SK-N-SH treated with all-trans-retinoic acid at 6 μM for 48 hours (cell line): ENCODE data around the gene GATM.

Experiments
- ATAC-seq: fragments of 200-7000 bp; cut with Tn5 transposase; 3 replicates; pipeline ENCODE4 v1.9.1; 2020; ENCODE audit warnings: mild to moderate bottlenecking, moderate library complexity
- ARNTL ChIP-seq: fragments of 450-650 bp; formaldehyde crosslinking; IDR thresholded peaks from 2 replicates; pipeline ENCODE4 v1.5.0; 2020; ENCODE audit warnings: low read depth, mild to moderate bottlenecking, moderate library complexity, borderline replicate concordance
- BACH2 ChIP-seq: fragments of 250-450 bp; sonication (Bioruptor Pico); IDR thresholded peaks from 2 replicates; pipeline ENCODE4 v1.9.0; 2021; ENCODE audit warnings: mild to moderate bottlenecking, borderline replicate concordance
- CREB5 ChIP-seq: fragments of 250-450 bp; sonication (Bioruptor Pico); IDR thresholded peaks from 2 replicates; pipeline ENCODE4 v1.5.1; 2020; ENCODE audit warnings: low read depth, mild to moderate bottlenecking, moderate library complexity
- CSDC2 ChIP-seq: fragments of 250-450 bp; sonication (Bioruptor Pico); IDR thresholded peaks from 2 replicates; pipeline ENCODE4 v1.5.0; 2020; ENCODE audit warnings: mild to moderate bottlenecking, moderate library complexity
- ESRRG ChIP-seq: fragments of 250-450 bp; sonication (Bioruptor Pico); IDR thresholded peaks from 2 replicates; pipeline ENCODE4 v1.6.1; 2021; ENCODE audit warnings: mild to moderate bottlenecking
- GLIS3 ChIP-seq: fragments of 250-450 bp; sonication (Bioruptor Pico); IDR thresholded peaks from 2 replicates; pipeline ENCODE4 v1.5.0; 2020; ENCODE audit warnings: mild to moderate bottlenecking, moderate library complexity
- ISL1 ChIP-seq: fragments of 250-450 bp; sonication (Bioruptor Pico); IDR thresholded peaks from 2 replicates; pipeline ENCODE4 v2.1.2; 2022; ENCODE audit warnings: mild to moderate bottlenecking, moderate library complexity
- OSR1 ChIP-seq: fragments of 250-450 bp; sonication (Bioruptor Pico); IDR thresholded peaks from 2 replicates; pipeline ENCODE4 v1.8.0; 2022; ENCODE audit warnings: moderate library complexity, mild to moderate bottlenecking, inconsistent platforms
- PATZ1 ChIP-seq: fragments of 250-450 bp; sonication (Bioruptor Pico); IDR thresholded peaks from 2 replicates; pipeline ENCODE4 v1.8.0; 2020; ENCODE audit warnings: mild to moderate bottlenecking, moderate library complexity, borderline replicate concordance
- POU6F1 ChIP-seq: fragments of 250-450 bp; sonication (Bioruptor Pico); IDR thresholded peaks from 2 replicates; pipeline ENCODE4 v1.8.0; 2021; ENCODE audit warnings: low read depth, mild to moderate bottlenecking, moderate library complexity, borderline replicate concordance
- PPARA ChIP-seq: fragments of 250-450 bp; sonication (Bioruptor Pico); IDR thresholded peaks from 2 replicates; pipeline ENCODE4 v1.5.0; 2020; ENCODE audit warnings: mild to moderate bottlenecking, borderline replicate concordance
- RARB ChIP-seq: fragments of 250-450 bp; sonication (Bioruptor Pico); IDR thresholded peaks from 2 replicates; pipeline ENCODE4 v1.8.0; 2021; ENCODE audit warnings: mild to moderate bottlenecking, moderate library complexity
- SNAI2 ChIP-seq: fragments of 250-450 bp; sonication (Bioruptor Pico); IDR thresholded peaks from 2 replicates; pipeline ENCODE4 v1.5.0; 2020; ENCODE audit warnings: mild to moderate bottlenecking, moderate library complexity
- TCF4 ChIP-seq: fragments of 250-450 bp; sonication (Bioruptor Pico); IDR thresholded peaks from 2 replicates; pipeline ENCODE4 v1.8.0; 2021; ENCODE audit warnings: mild to moderate bottlenecking, moderate library complexity, borderline replicate concordance
- TOX ChIP-seq: fragments of 250-450 bp; sonication (Bioruptor Pico); IDR thresholded peaks from 2 replicates; pipeline ENCODE4 v1.8.0; 2021; ENCODE audit warnings: mild to moderate bottlenecking, moderate library complexity, borderline replicate concordance
- TSHZ2 ChIP-seq: fragments of 250-450 bp; sonication (Bioruptor Pico); IDR thresholded peaks from 2 replicates; pipeline ENCODE4 v1.5.0; 2020; ENCODE audit warnings: mild to moderate bottlenecking, moderate library complexity
- ZC3H10 ChIP-seq: fragments of 250-450 bp; sonication (Bioruptor Pico); IDR thresholded peaks from 2 replicates; pipeline ENCODE4 v1.5.1; 2021; ENCODE audit warnings: mild to moderate bottlenecking, moderate library complexity
- ZFP3 ChIP-seq: fragments of 250-450 bp; sonication (Bioruptor Pico); IDR thresholded peaks from 2 replicates; pipeline ENCODE4 v1.5.0; 2020; ENCODE audit warnings: mild to moderate bottlenecking, moderate library complexity
- ZFP30 ChIP-seq: fragments of 450-650 bp; formaldehyde crosslinking; IDR thresholded peaks from 2 replicates; pipeline ENCODE4 v1.5.0; 2022; ENCODE audit warnings: mild to moderate bottlenecking, moderate library complexity
- ZNF565 ChIP-seq: fragments of 450-650 bp; formaldehyde crosslinking; conservative IDR thresholded peaks from 2 replicates; pipeline ENCODE4 v1.5.0; 2020; ENCODE audit warnings: low read depth, mild to moderate bottlenecking, moderate library complexity
- ZNF70 ChIP-seq: fragments of 450-650 bp; formaldehyde crosslinking; IDR thresholded peaks from 2 replicates; pipeline ENCODE4 v1.5.0; 2020; ENCODE audit warnings: mild to moderate bottlenecking, moderate library complexity
- ZNF8 ChIP-seq: fragments of 450-650 bp; formaldehyde crosslinking; IDR thresholded peaks from 2 replicates; pipeline ENCODE4 v1.5.0; 2020; ENCODE audit warnings: mild to moderate bottlenecking, moderate library complexity

GATM gene

GRCh38 chr15:45351227-45351626, 27.1 kb downstream of the GATM start (continued):
- no peak for TF ChIP-seq POU6F1 (CRISPR knock-in tag)
- no peak for TF ChIP-seq CSDC2 (CRISPR knock-in tag)
- no peak for TF ChIP-seq SNAI2 (CRISPR knock-in tag)
- no peak for TF ChIP-seq PATZ1

GRCh38 chr15:45349623-45350022, 28.7 kb downstream of the GATM start:
- no peak for TF ChIP-seq RARB (CRISPR knock-in tag)
- TF ChIP-seq, all 23 proteins: peak for 0
- no peak for ATAC-seq

- no peak for TF ChIP-seq ESRRG
- TF ChIP-seq BACH2 (CRISPR knock-in tag), result no peak
- TF ChIP-seq OSR1 (CRISPR knock-in tag), result no peak
- TF ChIP-seq SNAI2 (CRISPR knock-in tag), result no peak
- no peak for TF ChIP-seq RARB (CRISPR knock-in tag)
- TF ChIP-seq PPARA, result no peak
- TF ChIP-seq ZNF565 (CRISPR knock-in tag), result no peak
- TF ChIP-seq CREB5, result no peak
- no peak for TF ChIP-seq ISL1
- no peak for TF ChIP-seq ZNF8 (CRISPR knock-in tag)
- no peak for TF ChIP-seq ZC3H10
- TF ChIP-seq CSDC2 (CRISPR knock-in tag), result no peak
- TF ChIP-seq ZFP3 (CRISPR knock-in tag), result no peak
- no peak for TF ChIP-seq ZFP30
- TF ChIP-seq POU6F1 (CRISPR knock-in tag), result no peak
- TF ChIP-seq TSHZ2, result no peak
- TF ChIP-seq GLIS3, result no peak
- ATAC-seq, result no peak
Observed at GRCh38 chr15:45347989-45348388, 30.4 kb downstream of the GATM start.

GRCh38 chr15:45347033-45347432, 31.3 kb downstream of the GATM start:
- ATAC-seq, result no peak
- TF ChIP-seq ZNF70, result no peak
- TF ChIP-seq SNAI2 (CRISPR knock-in tag), result no peak
- no peak for TF ChIP-seq ARNTL (CRISPR knock-in tag)
- TF ChIP-seq ZFP3 (CRISPR knock-in tag), result no peak
- no peak for TF ChIP-seq CSDC2 (CRISPR knock-in tag)
- TF ChIP-seq PATZ1, result no peak
- TF ChIP-seq PPARA, result no peak
- no peak for TF ChIP-seq CREB5
- no peak for TF ChIP-seq ESRRG
- no peak for TF ChIP-seq TCF4 (CRISPR knock-in tag)
- TF ChIP-seq ZNF565 (CRISPR knock-in tag), result no peak
- TF ChIP-seq RARB (CRISPR knock-in tag), result no peak
- no peak for TF ChIP-seq ISL1
- TF ChIP-seq ZNF8 (CRISPR knock-in tag), result no peak
- no peak for TF ChIP-seq POU6F1 (CRISPR knock-in tag)
- no peak for TF ChIP-seq ZFP30
- TF ChIP-seq GLIS3, result no peak
- TF ChIP-seq TOX, result no peak
